Measurements from ENCODE around the gene KRTAP5-7.
"Not testable (repeated sequence)": the region's sequence is repeated elsewhere in the genome, so short reads cannot be mapped to it uniquely, and the experiment has no call there.

Gene KRTAP5-7

GRCh38 chr11:71557257-71557656 lies 30.2 kb downstream of the KRTAP5-7 start:
- DNase-seq (ENCODE audit: low read depth in 2 of 2): no peak

GRCh38 chr11:71558996-71559395 lies 31.9 kb downstream of the KRTAP5-7 start:
- DNase-seq (ENCODE audit: low read depth in 2 of 2): no peak

- no peak for DNase-seq (ENCODE audit: low read depth in 2 of 2)
Observed at GRCh38 chr11:71562120-71562519, 35.1 kb downstream of the KRTAP5-7 start.

GRCh38 chr11:71563406-71563805 lies 36.3 kb downstream of the KRTAP5-7 start:
- DNase-seq (ENCODE audit: low read depth in 2 of 2): no peak

- DNase-seq (ENCODE audit: low read depth in 2 of 2): no peak
Observed at GRCh38 chr11:71564430-71564829, 37.4 kb downstream of the KRTAP5-7 start.

- DNase-seq (ENCODE audit: low read depth in 2 of 2): no peak
Observed at GRCh38 chr11:71565263-71565662, 38.2 kb downstream of the KRTAP5-7 start, which contains the start of gene KRTAP5-10. Gene KRTAP5-10, plus strand, starts transcription at chr11:71565563. Its CDS starts 25 bp downstream, at chr11:71565588.

- DNase-seq (ENCODE audit: low read depth in 2 of 2): no peak
Observed at GRCh38 chr11:71566081-71566620, 39.1 kb downstream of the KRTAP5-7 start.

- DNase-seq (ENCODE audit: low read depth in 2 of 2): not testable (repeated sequence)
Observed at GRCh38 chr11:71566626-71567599, 39.8 kb downstream of the KRTAP5-7 start.

- not testable (repeated sequence) for DNase-seq (ENCODE audit: low read depth in 2 of 2)
Observed at GRCh38 chr11:71567633-71568032, 40.6 kb downstream of the KRTAP5-7 start.

GRCh38 chr11:71568704-71569349 lies 41.8 kb downstream of the KRTAP5-7 start:
- DNase-seq (ENCODE audit: low read depth in 2 of 2): no peak

- not testable (repeated sequence) for DNase-seq (ENCODE audit: low read depth in 2 of 2)
Observed at GRCh38 chr11:71571101-71571850, 44.2 kb downstream of the KRTAP5-7 start.

GRCh38 chr11:71572811-71573210 lies 45.7 kb downstream of the KRTAP5-7 start:
- no peak for DNase-seq (ENCODE audit: low read depth in 2 of 2)

GRCh38 chr11:71574418-71574817 lies 47.4 kb downstream of the KRTAP5-7 start:
- DNase-seq (ENCODE audit: low read depth in 2 of 2): no peak

- DNase-seq (ENCODE audit: low read depth in 2 of 2): no peak
Observed at GRCh38 chr11:71575723-71576424, 48.8 kb downstream of the KRTAP5-7 start.

GRCh38 chr11:71576688-71577465 lies 49.8 kb downstream of the KRTAP5-7 start:
- not testable (repeated sequence) for DNase-seq (ENCODE audit: low read depth in 2 of 2)

GRCh38 chr11:71577469-71578004 lies 50.5 kb downstream of the KRTAP5-7 start:
- no peak for DNase-seq (ENCODE audit: low read depth in 2 of 2)

Measured in stimulated activated CD4-positive, alpha-beta T cell treated with anti-CD3 and anti-CD28 coated beads, Interleukin-1b, Interleukin-23, amount 100 ng/mL, for 4 hours (primary cell).